Stimulated activated naive CD8-positive, alpha-beta T cell treated with anti-CD3 and anti-CD28 coated beads, Interleukin-15, amount 100 ng/mL, for 72 hours (primary cell): ENCODE results near the gene WDPCP.
"Not testable (repeated sequence)": the region's sequence is repeated elsewhere in the genome, so short reads cannot be mapped to it uniquely, and the experiment has no call there.

Source experiments
- ATAC-seq: fragments of 150-1000 bp; cut with Tn5 transposase; 2 replicates; pipeline ENCODE4 v1.10.0; 2021; ENCODE audit warnings: mild to moderate bottlenecking, moderate library complexity
- DNase-seq, 2 donors: peaks; one replicate each; pipeline ENCODE4 v3.0.0; 2021 to 2022
- H3K27ac Mint-ChIP-seq, 2 donors: one replicate each; pipeline ENCODE4 v1.8.0; 2022; ENCODE audit warnings: mild to moderate bottlenecking in 2 of 2, mixed read lengths in 2 of 2, moderate library complexity in 2 of 2
- H3K27me3 Mint-ChIP-seq: one replicate; pipeline ENCODE4 v1.8.0; 2022; ENCODE audit warnings: mixed read lengths
- H3K4me1 Mint-ChIP-seq: one replicate; pipeline ENCODE4 v1.8.0; 2022; ENCODE audit warnings: mild to moderate bottlenecking, mixed read lengths
- H3K4me3 Mint-ChIP-seq, 2 donors: one replicate each; pipeline ENCODE4 v1.8.0; 2022; ENCODE audit warnings: mild to moderate bottlenecking in 2 of 2, mixed read lengths in 2 of 2, moderate library complexity in 1 of 2
- H3K9me3 Mint-ChIP-seq, 2 donors: one replicate each; pipeline ENCODE4 v1.8.0; 2022; ENCODE audit warnings: mixed read lengths in 2 of 2

Gene WDPCP

GRCh38 chr2:63600881-63601460 lies 12.7 kb upstream of the WDPCP start:
- Mint-ChIP-seq H3K4me1 (peaks cover 7% of the 10 kb centered on the region), H3K4me3 (no peak overlapping the region), H3K27ac (no peak overlapping the region), H3K27me3 (no peaks in the 10 kb centered on the region), H3K9me3 (no peaks in the 10 kb centered on the region)
- DNase-seq, result no peak
- ATAC-seq, result no peak

- Mint-ChIP-seq H3K4me1 (peaks cover 11% of the 10 kb centered on the region), H3K27me3 (no peaks in the 10 kb centered on the region), H3K9me3 (no peaks in the 10 kb centered on the region), H3K4me3 (no peak overlapping the region), H3K27ac (no peak overlapping the region)
- no peak for ATAC-seq
- DNase-seq, result no peak
These were observed 10.7 kb upstream of the WDPCP start for GRCh38 chr2:63598981-63599380.

- Mint-ChIP-seq H3K27me3 (no peaks in the 10 kb centered on the region), H3K27ac (no peak overlapping the region), H3K4me3 (no peak overlapping the region), H3K9me3 (no peaks in the 10 kb centered on the region), H3K4me1 (peaks cover 28% of the 10 kb centered on the region)
- ATAC-seq, result no peak
- DNase-seq, result no peak
These were observed 8.2 kb upstream of the WDPCP start for GRCh38 chr2:63596401-63596883.

DNA sequence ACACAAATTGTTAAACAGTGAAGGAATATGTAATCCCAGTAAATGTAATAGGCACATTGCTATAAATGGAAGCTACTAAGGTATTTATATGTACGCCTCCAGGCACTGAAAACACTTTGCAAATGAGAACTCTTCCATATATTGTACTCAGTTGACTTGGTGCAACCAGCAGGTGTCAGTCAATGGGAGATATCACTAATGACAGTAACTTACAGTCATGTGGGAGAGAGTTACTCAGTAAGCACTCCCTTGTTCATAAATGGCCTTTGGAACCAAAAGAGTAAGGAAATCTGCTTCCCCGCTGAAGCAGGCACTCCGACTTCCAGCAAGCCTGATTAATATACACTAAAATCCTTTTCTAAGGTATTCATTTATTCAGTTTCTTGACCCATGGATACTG lies 6.4 kb upstream of the WDPCP start:
- ATAC-seq (no peak), DNase-seq (no peak)
- Mint-ChIP-seq H3K4me3 (no peak overlapping the region), H3K27ac (no peak overlapping the region), H3K27me3 (no peaks in the 10 kb centered on the region), H3K9me3 (no peaks in the 10 kb centered on the region), H3K4me1 (peaks cover 45% of the 10 kb centered on the region)

GRCh38 chr2:63591566-63592175 lies 3.4 kb upstream of the WDPCP start:
- ATAC-seq (no peak), DNase-seq (no peak)
- Mint-ChIP-seq H3K4me3 (no peak overlapping the region), H3K4me1 (peaks cover 56% of the 10 kb centered on the region), H3K27me3 (no peaks in the 10 kb centered on the region), H3K9me3 (no peaks in the 10 kb centered on the region), H3K27ac (peak overlapping the region in 1 of 2 donors; percentile 25)

DNA sequence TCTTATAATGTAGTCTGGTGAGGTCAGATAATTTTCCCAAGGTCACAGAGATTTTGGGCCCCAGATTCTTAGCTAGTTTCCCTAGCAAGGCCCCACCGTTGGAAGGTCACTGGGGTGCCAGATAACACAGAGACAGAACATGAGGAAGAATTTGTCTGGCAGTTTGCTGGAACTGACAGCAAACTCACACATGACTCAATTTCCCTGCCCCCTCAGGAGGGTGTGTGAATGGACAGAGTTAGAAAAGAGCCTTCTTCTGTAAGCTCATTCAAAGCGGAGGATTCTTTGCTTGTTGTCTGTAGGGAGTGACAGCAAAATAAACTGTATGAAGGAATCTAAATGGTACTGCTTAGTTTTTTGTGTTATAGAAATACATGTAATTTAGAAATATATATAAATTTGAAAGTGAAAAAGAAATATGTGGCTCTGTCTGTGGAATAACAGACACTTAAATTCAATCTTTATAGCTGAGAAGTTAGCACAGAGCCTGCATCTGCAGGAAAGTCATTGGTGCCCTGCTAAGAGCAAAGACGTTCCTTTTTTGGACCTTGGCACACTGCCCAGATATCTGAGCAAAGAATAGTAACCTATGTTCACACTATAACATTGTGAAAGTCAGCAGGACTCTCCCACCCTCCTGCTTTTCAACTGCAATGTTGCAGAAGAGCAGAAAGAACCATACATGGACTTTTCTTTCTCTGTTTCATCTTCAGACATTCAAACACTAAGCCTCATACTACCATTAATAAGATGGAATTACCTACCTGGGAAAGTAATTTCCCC lies 2.5 kb upstream of the WDPCP start:
- Mint-ChIP-seq H3K27me3 (no peaks in the 10 kb centered on the region), H3K4me1 (peaks cover 51% of the 10 kb centered on the region), H3K27ac (no peak overlapping the region), H3K4me3 (peak overlapping the region in 1 of 2 donors; percentile 99), H3K9me3 (no peaks in the 10 kb centered on the region)
- DNase-seq, result no peak
- no peak for ATAC-seq

DNA sequence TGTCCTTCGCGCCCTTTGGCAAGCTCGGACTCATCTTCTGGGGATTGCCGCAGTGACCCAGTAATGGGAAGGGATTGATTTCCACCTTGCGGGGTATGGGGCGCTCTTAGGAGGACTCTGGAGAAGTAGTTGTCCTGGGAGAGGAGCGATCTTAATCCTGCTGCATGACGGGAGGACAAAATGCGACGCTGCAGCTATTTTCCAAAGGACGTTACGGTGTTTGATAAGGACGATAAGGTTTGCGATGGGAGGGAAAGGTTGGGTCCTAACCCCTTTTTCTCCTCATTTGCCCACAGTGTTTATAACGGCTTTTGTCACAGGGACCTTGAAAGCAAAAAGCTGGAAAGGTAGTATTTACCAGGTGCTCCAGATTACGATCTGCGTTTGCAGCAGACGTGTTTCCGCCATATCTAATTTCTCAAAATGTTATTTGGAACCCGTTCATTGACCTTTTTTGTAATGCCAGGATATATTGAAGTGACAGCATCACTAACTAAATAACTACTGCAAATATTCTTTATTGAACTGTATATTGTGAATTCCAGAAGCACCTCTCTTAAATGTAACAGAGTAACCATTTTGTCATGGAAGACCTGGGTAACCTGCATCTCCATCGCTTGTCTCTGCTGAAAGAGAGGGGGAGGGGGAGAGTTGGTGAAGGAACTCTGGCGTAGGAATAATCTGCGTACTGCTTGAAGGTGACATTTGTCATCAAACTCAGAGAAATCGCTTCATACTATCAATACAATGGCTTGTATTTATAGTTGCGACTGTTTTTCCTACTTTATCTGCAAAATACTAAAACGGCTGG lies 1.1 kb upstream of the WDPCP start:
- Mint-ChIP-seq H3K27me3 (no peaks in the 10 kb centered on the region), H3K27ac (peak overlapping the region; percentile 97 to 98), H3K9me3 (no peaks in the 10 kb centered on the region), H3K4me1 (peaks cover 49% of the 10 kb centered on the region), H3K4me3 (peak overlapping the region; percentile 91 to 99)
- DNase-seq (no peak), ATAC-seq (no peak)

DNA sequence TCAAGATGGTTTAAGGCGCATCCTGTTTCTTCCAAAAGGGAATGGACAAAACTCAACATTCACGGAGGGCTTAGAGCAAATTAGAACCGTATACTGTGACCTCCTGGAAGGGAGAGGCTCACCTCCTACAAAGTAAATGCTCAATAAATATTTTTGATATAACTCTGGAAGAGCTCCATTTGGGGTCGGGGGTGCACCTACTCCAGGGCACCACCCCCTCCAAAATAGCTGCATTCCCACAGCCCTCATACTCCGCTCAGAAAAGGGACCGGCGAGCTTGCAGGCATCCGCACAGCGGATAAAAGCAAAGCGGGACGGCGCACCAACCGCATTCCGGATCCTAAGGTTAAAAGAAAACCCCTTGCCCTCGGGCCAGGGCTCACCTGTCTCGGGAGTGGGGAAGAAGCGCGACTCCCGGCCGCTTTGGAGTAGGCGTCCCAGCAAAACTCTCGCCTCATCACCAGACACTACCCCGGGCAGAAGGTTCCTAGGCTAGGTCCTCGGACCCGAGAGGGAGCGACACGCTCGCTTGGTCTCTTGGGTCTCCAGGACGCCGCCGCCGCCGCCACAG lies 378 bp downstream of the WDPCP start:
- Mint-ChIP-seq H3K9me3 (no peaks in the 10 kb centered on the region), H3K4me1 (peaks cover 38% of the 10 kb centered on the region), H3K27me3 (no peaks in the 10 kb centered on the region), H3K27ac (peak overlapping the region; percentile 97 to 98), H3K4me3 (peak overlapping the region; percentile 91 to 99)
- DNase-seq (no peak), ATAC-seq (peak; percentile 0)

DNA sequence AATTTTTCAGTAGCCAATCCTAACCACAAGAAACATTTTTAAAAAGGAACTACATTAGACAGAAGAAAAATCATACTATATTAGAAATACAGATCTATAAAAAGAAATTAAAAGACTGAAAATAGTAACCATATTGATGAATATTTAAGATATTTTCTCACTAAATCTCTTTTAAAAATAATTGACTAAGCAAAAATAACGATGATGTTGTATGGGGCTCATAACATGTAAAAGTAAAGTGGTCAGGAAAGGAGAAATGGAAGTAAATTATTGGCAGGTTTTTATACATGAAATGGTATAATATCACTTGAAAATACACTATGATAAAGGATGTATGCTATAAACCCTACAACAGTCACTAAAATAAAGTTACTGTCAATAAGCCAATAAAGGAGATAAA lies 5.4 kb downstream of the WDPCP start:
- Mint-ChIP-seq H3K4me1 (peaks cover 35% of the 10 kb centered on the region), H3K27ac (no peak overlapping the region), H3K9me3 (no peaks in the 10 kb centered on the region), H3K4me3 (no peak overlapping the region), H3K27me3 (no peaks in the 10 kb centered on the region)
- no peak for DNase-seq
- ATAC-seq, result no peak

GRCh38 chr2:63581298-63581961 lies 6.8 kb downstream of the WDPCP start:
- Mint-ChIP-seq H3K27ac (no peak overlapping the region), H3K27me3 (no peaks in the 10 kb centered on the region), H3K4me3 (no peak overlapping the region), H3K9me3 (no peaks in the 10 kb centered on the region), H3K4me1 (peaks cover 25% of the 10 kb centered on the region)
- no peak for ATAC-seq
- DNase-seq, result no peak

GRCh38 chr2:63580651-63581297 lies 7.5 kb downstream of the WDPCP start:
- Mint-ChIP-seq H3K27ac (no peak overlapping the region), H3K4me1 (peaks cover 24% of the 10 kb centered on the region), H3K9me3 (no peaks in the 10 kb centered on the region), H3K27me3 (no peaks in the 10 kb centered on the region), H3K4me3 (no peak overlapping the region)
- ATAC-seq (no peak), DNase-seq (no peak)

DNA sequence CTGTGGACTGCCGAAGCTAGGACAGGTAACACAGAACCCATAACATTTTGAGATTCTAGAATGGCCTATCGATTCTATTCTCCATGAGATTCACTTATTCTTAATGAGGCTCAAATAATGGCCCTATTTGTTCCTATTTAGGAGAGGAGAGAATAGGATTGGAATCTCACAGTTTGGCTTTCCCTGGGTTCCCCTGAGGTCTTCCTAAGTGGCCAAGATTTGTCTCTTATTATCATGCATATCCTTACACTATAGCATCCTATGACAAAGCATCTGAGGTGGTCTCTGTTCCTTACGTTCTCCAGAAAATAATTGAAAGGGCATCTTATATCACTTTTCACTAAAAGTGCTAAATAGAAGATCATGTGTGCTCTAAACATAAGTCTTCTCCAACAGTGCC lies 9.5 kb downstream of the WDPCP start:
- Mint-ChIP-seq H3K4me3 (no peak overlapping the region), H3K27ac (peak overlapping the region in 1 of 2 donors; percentile 76), H3K27me3 (no peaks in the 10 kb centered on the region)

DNA sequence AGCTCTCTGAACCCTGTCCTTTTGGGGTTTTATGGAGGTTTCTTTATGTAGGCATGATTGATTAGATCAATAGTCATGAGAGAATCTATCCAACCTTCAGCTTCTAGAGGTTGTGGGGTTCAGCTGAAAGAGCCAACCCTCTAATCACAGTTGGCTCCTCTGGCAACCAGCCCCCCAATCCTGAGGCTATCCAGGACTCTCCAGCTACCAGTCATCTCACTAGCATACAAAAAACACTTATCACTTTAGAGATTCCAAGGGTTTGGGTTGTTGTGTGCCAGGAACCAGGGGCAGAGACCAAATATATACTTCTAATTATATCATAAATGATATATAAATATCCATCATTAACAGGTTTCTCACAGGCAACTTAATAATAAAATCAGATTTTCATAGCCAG lies 11.7 kb downstream of the WDPCP start:
- no peak overlapping the region for H3K4me3 Mint-ChIP-seq
- no peak for ATAC-seq
- no peaks in the 10 kb centered on the region for H3K27me3 Mint-ChIP-seq
- no peak for DNase-seq
- H3K9me3 Mint-ChIP-seq, result peaks cover 0 to 11% of the 10 kb centered on the region in 2 donors
- peaks cover 19% of the 10 kb centered on the region for H3K4me1 Mint-ChIP-seq
- no peak overlapping the region for H3K27ac Mint-ChIP-seq

More for the DNA sequence above, 9.5 kb downstream of the WDPCP start:
- no peak for DNase-seq
- ATAC-seq, result no peak
- H3K4me1 Mint-ChIP-seq, result peaks cover 24% of the 10 kb centered on the region
- H3K9me3 Mint-ChIP-seq, result peaks cover 0 to 6% of the 10 kb centered on the region in 2 donors

DNA sequence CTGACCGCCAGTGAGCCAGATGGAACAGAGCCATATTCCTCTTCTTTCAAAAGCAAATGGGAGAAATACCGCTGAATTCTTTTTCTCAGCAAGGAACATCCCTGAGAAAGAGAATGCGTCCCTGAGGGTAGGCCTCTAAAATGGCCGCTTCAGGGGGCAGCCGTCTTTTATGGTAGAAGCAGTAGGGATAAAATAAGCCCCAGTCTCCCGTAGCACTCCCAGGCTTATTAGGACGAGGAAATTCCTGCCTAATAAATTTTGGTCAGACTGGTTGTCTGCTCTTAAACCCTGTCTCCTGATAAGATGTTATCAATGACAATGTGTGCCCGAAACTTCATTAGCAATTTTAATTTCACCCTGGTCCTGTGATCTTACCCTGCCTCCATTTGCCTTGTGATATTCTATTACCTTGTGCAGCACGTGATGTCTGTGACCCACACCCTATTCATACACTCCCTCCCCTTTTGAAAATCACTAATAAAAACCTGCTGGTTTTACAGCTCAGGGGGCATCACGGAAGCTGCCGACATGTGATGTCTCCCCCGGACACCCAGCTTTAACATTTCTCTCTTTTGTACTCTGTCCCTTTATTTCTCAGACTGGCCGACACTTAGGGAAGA lies 14.4 kb downstream of the WDPCP start:
- not testable (repeated sequence) for ATAC-seq, DNase-seq, H3K4me3 Mint-ChIP-seq, H3K27me3 Mint-ChIP-seq, H3K4me1 Mint-ChIP-seq
- Mint-ChIP-seq H3K9me3 (peaks cover 10 to 17% of the 10 kb centered on the region in 2 donors), H3K27ac (peak overlapping the region in 1 of 2 donors; percentile 48)
